ENCODE measurements around the gene PAGE4. TPM values are rescaled to one million over a fixed set of nuclear protein-coding genes. Genes with fewer than 3 reads are reported as not detected.

Gene PAGE4
- total and polyA plus RNA-seq, 9 of the 15 experiments (the other 6 are each of a cell fraction or from before 2014, with no cell fraction given), result 0.99 to 8.0 (median 3.9) TPM

DNA sequence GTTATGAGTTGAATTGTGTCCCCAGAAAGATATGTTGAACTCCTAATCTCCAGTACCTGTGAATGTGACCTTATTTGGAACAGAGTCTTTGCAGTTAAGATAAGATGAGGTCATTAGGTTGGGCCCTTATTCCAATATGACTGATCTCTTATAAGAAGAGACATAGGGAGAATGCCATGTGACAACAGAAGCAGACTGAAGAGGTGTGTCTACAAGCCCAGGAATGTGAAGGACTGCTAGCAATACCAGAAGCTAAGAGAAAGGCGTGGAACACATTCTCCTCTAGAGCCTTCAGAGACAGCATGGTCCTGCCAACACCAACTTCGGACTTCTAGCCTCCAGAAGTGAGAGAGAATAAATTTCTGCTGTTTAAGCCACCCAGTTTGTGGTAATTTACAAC is 27.7 kb downstream of the PAGE4 start:
- intact Hi-C loops (cut with micrococcal nuclease), result no loop called here
- Histone ChIP-seq H3K9me3 (replicated peaks; ENCODE audit: control insufficient read depth, insufficient read depth, low read depth, low read length) (no peaks in the 10 kb centered on the region), H3K9me1 (ENCODE audit: control insufficient read depth, insufficient read depth, low read length) (no peaks in the 10 kb centered on the region), H3K27ac (ENCODE audit: extremely low read depth, low read depth, low read length) (no peak overlapping the region), H2AFZ (ENCODE audit: low read depth, low read length) (peak overlapping the region; percentile 63), H3K4me2 (ENCODE audit: insufficient read depth, low read length) (no peak overlapping the region), H3K9ac (ENCODE audit: insufficient read depth in 1 of 2, low read depth in 2 of 2, low read length in 2 of 2) (no peak overlapping the region), H3K79me2 (ENCODE audit: control insufficient read depth, insufficient read depth, low read length) (no peaks in the 10 kb centered on the region), H4K20me1 (replicated peaks; ENCODE audit: control insufficient read depth, insufficient read depth, low read length) (no peaks in the 10 kb centered on the region), H3K4me1 (replicated peaks in 1 of 2; ENCODE audit: control insufficient read depth in 2 of 2, insufficient read depth in 2 of 2, low read length in 2 of 2) (peaks cover 0 to 15% of the 10 kb centered on the region in 2 experiments; a peak in 2 of 5 replicates), H3K36me3 (ENCODE audit: control insufficient read depth, insufficient read depth, low read length) (no peaks in the 10 kb centered on the region), H3K27me3 (ENCODE audit: control insufficient read depth in 2 of 2, insufficient read depth in 2 of 2, low read length in 2 of 2) (no peaks in the 10 kb centered on the region), H3K4me3 (no peak overlapping the region)
- TF ChIP-seq ZNF707 (CRISPR knock-in tag; conservative IDR thresholded peaks at IDR 0.05) (no peak), ZNF766 (CRISPR knock-in tag; conservative IDR thresholded peaks at IDR 0.05) (no peak), GATA2 (CRISPR knock-in tag; IDR thresholded peaks at IDR 0.05) (no peak), POLR2H (tag; IDR thresholded peaks at IDR 0.05; ENCODE audit: low read depth) (no peak), ILF3 (IDR thresholded peaks at IDR 0.05; ENCODE audit: borderline replicate concordance) (no peak), SIRT6 (IDR thresholded peaks at IDR 0.05; ENCODE audit: low read depth, low read length) (no peak), HNRNPK (IDR thresholded peaks at IDR 0.05; ENCODE audit: low read depth, low read length, poor library complexity, severe bottlenecking) (no peak), CAMTA2 (CRISPR knock-in tag; conservative IDR thresholded peaks at IDR 0.05) (no peak), ASH1L (IDR thresholded peaks at IDR 0.05; ENCODE audit: borderline replicate concordance, low read depth, partially characterized antibody) (no peak), PTRF (tag; IDR thresholded peaks at IDR 0.05) (no peak), ZNF695 (CRISPR knock-in tag; IDR thresholded peaks at IDR 0.05) (no peak), SMARCA4 (IDR thresholded peaks at IDR 0.05) (no peak)
- TF ChIP-seq, protein P1, sequence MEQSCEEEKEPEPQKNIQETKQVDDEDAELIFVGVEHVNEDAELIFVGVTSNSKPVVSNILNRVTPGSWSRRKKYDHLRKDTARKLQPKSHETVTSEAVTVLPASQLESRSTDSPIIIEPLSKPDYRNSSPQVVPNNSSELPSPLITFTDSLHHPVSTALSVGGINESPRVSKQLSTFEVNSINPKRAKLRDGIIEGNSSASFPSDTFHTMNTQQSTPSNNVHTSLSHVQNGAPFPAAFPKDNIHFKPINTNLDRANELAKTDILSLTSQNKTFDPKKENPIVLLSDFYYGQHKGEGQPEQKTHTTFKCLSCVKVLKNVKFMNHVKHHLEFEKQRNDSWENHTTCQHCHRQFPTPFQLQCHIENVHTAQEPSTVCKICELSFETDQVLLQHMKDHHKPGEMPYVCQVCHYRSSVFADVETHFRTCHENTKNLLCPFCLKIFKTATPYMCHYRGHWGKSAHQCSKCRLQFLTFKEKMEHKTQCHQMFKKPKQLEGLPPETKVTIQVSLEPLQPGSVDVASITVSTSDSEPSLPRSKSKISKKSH (CRISPR knock-in tag; IDR thresholded peaks at IDR 0.05), result no peak
- TF ChIP-seq, protein P2, sequence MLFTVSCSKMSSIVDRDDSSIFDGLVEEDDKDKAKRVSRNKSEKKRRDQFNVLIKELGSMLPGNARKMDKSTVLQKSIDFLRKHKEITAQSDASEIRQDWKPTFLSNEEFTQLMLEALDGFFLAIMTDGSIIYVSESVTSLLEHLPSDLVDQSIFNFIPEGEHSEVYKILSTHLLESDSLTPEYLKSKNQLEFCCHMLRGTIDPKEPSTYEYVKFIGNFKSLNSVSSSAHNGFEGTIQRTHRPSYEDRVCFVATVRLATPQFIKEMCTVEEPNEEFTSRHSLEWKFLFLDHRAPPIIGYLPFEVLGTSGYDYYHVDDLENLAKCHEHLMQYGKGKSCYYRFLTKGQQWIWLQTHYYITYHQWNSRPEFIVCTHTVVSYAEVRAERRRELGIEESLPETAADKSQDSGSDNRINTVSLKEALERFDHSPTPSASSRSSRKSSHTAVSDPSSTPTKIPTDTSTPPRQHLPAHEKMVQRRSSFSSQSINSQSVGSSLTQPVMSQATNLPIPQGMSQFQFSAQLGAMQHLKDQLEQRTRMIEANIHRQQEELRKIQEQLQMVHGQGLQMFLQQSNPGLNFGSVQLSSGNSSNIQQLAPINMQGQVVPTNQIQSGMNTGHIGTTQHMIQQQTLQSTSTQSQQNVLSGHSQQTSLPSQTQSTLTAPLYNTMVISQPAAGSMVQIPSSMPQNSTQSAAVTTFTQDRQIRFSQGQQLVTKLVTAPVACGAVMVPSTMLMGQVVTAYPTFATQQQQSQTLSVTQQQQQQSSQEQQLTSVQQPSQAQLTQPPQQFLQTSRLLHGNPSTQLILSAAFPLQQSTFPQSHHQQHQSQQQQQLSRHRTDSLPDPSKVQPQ (CRISPR knock-in tag; IDR thresholded peaks at IDR 0.05; ENCODE audit: borderline replicate concordance), result no peak
- TF ChIP-seq, protein P3, sequence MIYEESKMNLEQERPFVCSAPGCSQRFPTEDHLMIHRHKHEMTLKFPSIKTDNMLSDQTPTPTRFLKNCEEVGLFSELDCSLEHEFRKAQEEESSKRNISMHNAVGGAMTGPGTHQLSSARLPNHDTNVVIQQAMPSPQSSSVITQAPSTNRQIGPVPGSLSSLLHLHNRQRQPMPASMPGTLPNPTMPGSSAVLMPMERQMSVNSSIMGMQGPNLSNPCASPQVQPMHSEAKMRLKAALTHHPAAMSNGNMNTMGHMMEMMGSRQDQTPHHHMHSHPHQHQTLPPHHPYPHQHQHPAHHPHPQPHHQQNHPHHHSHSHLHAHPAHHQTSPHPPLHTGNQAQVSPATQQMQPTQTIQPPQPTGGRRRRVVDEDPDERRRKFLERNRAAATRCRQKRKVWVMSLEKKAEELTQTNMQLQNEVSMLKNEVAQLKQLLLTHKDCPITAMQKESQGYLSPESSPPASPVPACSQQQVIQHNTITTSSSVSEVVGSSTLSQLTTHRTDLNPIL (CRISPR knock-in tag; IDR thresholded peaks at IDR 0.05), result no peak
- 21% methylated on average over 2 of the region's 2 CpGs for WGBS (ENCODE audit: insufficient coverage, low coverage, missing lambda C conversion rate)
- no TSS peak for BruUV-seq (replicated peaks)
- no peak for FAIRE-seq
- ChIA-PET CTCF (ENCODE audit: low intra/inter-chr PET ratio) (no interaction called here), POLR2A (interaction anchor here (0.6 kb wide), 1 partner anchor 1146 kb away, joined by 3 read pairs; no protein-coding TSS in a partner anchor)
- no peak for ATAC-seq
- in situ Hi-C loops (cut with MboI), result no loop called here
- DNase-seq (ENCODE audit: extremely low read depth in 1 of 4, low spot score in 3 of 4), result no peak
